CD4-positive, alpha-beta T cell treated with Interleukin-6 at 100 ng/mL for 8 hours (primary cell): ENCODE data around the gene VAV2.

ENCODE experiments used
- DNase-seq: peaks from one replicate; pipeline ENCODE4 v3.0.0-alpha.2; 2020; ENCODE audit warnings: mixed read lengths, low spot score

The VAV2 gene

GRCh38 chr9:133835262-133835901, 156.7 kb downstream of the VAV2 start:
- no peak for DNase-seq

- DNase-seq: no peak
Measured at GRCh38 chr9:133834080-133834976, 157.8 kb downstream of the VAV2 start.

- no peak for DNase-seq
Measured at GRCh38 chr9:133833388-133834025, 158.6 kb downstream of the VAV2 start.

DNA sequence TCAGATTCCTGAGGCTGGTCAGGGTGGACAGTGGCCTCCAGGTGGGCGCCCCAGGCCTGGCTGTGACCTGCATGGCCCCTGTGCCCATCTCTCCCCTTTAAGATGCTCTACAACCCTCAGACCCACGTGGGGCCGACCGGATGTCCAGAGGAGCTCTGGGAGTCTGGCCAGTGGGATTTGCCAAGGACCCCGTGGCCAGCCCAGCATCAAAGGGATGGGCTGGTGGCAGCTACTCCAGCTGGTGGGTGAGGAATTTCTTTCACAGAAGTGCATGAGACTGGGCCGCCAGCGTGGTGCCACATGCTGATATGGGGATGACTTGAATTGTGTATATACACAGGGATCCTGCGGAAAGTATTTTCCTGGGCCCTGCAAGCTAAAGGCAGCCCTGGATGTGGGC, 159.2 kb downstream of the VAV2 start:
- DNase-seq: no peak

- no peak for DNase-seq
Measured at GRCh38 chr9:133830711-133831110, 161.4 kb downstream of the VAV2 start.

- no peak for DNase-seq
Measured at GRCh38 chr9:133830310-133830709, 161.8 kb downstream of the VAV2 start.

- DNase-seq: no peak
Measured at GRCh38 chr9:133828338-133828997, 163.7 kb downstream of the VAV2 start.

DNA sequence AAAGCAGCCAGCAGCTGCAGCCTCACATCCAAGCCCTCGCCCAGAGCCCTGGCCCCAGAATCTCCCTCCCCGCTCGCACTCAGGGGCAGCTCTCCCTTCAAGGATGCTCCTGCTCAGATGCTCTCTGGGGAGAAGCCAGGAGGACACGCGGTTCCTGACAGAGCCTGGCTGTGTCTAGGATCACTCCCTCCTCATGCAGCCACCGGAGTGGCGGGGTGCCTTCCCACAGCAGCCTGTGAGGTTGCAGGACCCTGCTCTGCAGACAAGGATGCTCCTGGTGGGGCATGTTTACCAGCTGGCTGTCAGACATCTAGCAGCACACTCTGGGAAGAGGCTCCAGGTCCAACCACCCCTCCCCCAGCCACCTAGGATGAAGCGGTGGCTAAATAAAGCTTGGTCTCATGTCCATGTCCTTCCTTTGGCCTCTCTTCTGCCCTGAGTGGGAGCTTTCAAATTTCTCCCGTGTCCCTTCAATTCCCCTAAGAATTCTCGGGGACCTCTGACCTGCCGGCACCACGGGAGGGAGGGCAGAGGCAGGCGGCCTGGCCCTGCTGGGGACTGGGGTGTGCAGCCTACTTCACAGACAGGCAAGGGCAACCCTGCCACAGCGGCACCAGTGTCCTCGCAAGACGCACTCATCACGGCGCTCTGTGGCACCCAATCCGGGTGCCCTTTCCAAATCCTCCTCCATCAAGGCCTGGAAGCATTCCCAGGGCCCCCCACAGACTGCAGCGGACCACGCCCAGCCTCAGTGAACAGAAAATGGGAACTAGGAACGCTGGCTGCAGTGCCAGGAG, 165.6 kb downstream of the VAV2 start:
- no peak for DNase-seq

DNA sequence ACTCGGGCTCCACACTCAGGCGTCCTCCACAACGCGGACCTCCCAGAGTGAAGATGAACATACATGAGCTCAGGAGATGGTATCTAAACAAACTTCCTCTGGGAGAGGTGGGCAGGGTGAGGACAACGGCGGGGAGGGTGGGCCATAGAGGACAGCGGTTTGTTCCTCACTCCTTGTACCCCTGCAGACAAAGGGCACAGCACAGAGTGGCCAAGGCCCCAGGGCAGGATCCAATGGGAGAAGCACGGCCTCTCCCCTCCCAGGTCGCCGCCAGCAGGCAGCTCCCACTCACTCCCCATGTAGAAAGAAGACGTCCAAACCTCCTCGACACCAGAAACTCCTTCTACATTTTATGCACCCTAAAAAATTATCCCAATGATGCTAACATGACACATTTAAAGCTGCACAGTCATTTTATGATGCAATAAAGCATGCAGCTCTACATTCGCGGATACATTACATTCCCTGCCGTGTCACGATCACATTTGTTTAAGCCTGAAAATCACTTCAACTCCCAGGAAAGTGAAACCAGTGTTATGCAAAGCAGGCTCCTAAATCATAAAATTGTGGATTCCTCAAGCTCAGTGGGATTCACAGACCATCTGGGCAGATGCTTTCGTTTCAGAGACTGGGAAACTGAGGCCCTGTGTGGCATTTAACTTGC, 166.4 kb downstream of the VAV2 start:
- no peak for DNase-seq

DNA sequence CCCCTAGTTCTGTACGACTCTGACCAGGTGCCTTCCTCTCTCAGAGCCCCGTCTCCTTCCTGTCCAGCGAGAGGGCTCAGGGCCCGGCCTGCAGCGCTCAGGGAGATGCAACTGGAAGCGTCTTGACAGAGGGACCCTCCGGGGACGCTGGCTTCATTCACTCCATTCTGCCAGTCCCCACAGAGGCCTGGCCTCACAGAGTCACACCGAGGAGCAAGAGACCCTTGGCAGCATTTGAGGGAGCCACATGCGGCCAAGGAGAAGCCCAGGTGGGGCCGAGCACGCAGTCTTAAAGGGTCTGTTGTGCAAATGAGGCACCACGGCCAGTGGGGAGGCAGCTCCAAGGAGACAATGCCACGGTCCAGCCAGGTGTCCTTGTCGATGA, 167.3 kb downstream of the VAV2 start:
- no peak for DNase-seq

DNA sequence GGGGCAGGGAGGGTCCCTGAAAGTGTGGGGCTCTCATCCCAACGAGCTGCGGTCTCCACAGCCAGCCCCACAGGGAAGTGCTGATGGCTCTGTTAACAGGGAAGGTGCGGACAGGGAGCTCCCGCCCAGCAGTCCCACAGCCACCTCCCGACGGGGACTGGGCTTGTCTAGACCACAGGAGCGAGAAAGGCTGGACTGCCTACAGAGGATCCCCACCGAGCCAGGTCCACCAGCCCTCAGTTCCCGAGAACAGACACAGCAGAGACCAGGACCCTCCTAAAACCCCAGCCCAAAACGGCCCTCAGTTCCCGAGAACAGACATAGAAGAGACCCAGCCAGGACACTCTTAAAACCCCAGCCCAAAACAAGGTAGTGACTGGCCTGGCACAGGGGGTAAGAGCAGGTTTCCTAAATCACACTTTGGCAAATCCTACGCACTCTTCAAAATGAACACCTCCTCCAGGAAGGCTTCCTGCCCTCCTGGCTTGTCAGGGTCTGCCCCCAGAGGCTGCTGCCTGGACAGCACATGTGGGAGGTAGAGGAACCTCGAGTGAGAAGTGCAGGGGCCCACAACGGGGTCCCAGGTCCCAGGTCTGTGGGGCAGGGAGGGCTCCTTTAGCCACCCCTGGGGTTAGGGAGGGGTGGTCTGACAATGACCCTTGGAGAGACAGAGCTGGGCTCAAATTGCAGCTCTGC, 167.9 kb downstream of the VAV2 start:
- DNase-seq: no peak

- no peak for DNase-seq
Measured at GRCh38 chr9:133823189-133824105, 168.7 kb downstream of the VAV2 start.

GRCh38 chr9:133822430-133823065, 169.6 kb downstream of the VAV2 start:
- no peak for DNase-seq

DNA sequence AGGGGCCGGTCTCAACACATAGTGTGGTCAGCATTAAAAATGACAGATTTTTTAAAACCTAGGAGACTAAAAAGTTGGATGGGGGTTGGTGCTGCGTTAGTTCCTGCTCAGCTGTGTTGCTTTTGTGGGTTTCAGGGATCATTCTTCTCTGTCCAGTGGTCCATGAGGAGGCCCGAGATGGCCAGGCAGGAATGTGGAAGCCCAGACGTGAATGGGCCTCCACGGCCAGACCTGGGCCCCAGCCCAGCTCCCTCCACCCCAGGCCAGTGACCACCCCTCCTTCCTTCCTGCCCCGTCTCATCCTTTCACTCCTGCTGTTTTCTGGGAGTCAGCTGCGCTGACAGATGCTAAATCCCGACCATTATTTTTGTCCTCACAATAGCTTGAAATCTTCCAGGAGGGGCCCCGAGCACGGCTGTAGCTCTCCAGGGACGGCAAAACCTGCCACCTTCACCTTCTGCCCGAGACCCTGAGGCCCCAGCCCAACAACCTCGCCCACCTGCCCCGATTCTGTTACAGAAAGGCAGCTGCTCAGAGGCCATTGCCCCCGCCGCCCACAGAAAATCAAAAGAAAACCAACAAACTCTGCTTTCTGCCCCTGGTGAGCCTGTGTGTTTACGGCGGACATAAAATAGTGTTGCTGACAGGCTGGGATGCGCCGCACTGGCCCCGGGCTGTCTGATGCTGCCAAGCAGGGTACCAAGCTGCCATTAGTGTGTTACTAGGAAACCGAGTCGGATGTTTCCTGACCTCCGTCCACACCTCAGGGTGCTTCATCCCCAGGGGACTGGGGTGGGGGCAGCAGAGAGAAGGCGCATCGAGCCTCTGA, 170.3 kb downstream of the VAV2 start:
- no peak for DNase-seq

DNA sequence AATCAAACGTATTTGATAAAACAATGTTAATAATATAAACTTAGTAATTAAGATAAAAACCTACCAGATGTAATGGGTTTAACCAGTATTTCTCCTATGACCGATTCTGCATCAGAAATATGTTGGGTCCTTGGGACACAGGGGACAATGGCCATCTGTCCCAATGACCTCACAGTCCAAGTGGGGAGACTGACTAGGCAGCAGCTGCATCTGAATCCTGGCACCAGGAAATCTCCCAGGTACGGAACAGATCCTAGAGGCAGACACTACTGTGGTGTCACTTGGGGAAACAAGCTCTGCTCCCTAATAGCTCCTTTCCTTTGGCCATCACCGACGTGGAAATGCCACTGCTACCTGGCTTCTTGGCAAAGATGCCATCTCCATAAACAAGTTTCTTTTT, 172.2 kb downstream of the VAV2 start:
- no peak for DNase-seq

GRCh38 chr9:133818444-133818843, 173.7 kb downstream of the VAV2 start:
- no peak for DNase-seq

GRCh38 chr9:133815781-133816180, 176.3 kb downstream of the VAV2 start:
- no peak for DNase-seq

DNA sequence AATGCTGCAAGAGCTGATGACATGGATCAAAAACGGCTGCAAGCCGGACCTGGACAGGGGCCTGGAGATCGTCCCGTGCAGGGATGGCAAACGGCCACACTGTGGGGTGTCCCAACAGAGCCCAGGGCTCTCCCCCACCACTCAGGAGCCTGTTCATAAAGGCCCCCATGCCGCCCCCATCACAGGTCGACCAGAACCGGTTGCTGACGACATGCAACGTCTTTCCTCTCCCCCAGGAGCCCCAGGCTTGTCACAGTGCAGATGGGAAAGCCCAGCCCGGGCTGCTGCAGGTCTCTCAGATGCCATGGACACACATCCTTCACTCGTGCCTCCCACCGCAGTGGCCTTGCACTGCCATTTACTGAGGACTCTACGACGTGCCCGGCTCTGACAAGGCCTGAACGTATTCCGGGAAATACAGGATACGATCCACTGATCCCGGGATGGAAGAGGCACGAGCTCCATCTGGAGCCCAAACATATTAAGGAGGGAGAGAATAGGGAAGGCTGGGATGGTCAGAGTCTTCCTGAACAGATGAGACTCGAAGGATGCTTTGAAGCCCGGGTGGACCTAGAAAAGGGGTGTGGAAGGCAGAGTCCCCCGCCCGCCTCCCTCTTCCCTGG, 177.4 kb downstream of the VAV2 start:
- no peak for DNase-seq
